Fibroblast of skin of back (primary cell): ENCODE data around the gene SH3RF2.

Source experiments
- DNase-seq: peaks from one replicate; pipeline ENCODE4 v3.0.0-alpha.2; 2013

SH3RF2 gene

DNA sequence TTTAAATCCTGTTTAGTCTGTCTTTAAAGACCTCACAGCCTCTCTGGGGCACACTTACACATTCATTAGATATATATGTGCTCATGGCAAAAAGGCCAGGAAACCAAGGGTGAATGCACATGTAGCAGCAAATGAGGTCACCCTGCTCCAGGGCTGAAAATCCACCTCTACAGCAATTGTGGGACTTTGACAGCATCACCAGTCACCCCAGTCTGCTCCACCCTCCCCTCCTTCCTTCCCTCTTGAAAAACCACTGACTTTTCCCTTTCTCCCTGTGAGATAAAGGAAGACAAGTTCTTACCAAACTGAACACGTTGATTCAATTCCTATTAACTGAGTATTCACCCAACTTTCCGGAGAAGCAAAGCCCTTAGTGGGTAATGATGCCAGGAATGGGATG is 15.2 kb upstream of the SH3RF2 start:
- no peak for DNase-seq

DNA sequence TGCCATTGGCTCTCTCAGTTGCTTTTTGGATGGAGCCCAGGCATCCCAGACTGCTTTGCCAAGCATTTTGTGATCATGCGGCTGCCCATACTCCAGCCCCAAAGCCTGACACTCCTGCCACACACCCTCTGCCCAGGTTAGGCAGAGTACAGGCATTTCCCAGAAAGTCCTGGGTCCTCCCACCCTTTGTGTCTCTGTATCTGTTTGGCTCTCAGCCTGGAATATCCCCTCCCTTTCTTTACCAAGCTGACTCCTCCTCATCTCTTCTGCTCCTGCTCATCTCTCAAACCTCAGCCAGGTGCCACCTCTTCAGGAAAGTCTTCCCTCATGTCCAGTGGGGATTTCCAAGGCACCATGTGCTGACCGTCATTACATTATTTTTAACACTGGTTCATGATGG is 14.3 kb upstream of the SH3RF2 start:
- no peak for DNase-seq

DNA sequence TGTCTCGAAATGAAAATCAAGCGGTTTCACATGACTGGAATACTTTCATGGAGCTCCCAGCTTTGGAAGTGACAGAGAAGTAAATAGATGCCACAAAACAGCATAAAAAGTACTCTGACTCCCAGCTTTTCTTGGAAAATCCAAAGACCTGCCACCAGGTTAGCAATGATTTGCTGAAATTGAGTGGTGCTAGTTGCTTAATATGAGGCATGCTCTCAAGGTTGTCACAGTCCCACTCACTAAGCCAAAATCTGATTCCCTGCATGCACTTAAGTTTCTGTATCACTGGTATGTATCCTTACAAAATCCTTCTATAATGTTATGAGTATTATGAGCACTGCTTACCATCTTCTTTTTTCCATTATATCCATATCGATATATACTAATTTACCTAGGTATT is 13.0 kb upstream of the SH3RF2 start:
- DNase-seq = no peak

DNA sequence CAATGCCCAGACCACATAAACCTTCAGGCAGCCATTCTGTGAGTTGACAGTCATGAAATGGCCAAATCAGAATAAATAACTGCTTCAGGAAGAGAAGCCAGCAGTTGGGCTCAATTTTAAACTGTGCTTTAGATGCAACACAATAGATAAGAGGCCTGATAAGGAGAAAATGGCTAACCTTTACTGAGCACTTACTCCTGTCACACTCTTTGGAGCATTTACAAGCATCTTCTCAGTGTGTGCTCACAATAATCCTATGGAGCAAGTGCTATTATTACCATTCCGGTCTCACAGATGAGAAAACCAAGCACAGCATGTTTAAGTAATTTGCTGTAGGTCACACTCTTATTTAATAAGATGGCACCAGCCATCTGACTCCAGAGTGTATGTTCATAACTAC is 11.5 kb upstream of the SH3RF2 start:
- DNase-seq = no peak

DNA sequence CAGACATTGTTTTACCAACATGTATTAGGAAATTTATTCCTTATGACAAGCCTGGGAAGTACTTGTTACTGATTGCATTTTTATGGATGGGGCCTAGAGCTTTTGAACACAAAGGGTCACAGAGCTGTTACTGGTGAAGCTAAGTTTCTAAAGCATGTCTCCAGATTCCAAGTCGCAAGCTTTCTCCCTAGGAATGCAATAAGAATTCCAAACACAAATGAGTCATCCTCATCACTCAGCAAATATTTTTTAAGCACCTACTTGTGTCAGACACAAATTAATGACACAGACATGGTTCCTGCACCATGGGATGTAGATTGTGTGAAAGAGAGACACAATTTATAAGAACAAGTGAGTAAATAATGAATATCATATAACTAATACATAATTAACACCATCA is 11.0 kb upstream of the SH3RF2 start:
- DNase-seq = peak; percentile 95

DNA sequence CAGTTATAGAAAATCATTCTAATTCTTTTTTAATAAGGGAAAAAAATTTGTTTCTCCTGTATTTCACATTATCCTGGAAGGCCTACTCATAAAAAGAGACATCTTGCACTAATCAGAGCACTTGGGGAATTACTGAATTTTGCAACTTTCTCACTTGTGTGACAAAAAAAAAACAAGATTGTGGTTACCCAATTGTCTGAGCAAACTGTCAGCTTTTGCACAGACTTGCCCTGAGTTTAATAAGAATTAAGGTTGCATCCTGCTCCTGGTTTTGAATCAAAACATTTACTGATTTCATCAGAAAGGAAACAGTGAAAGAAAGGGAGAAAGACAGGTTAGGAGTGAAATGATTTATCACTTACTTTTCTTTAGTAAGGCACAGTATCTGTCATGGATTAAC is 10.6 kb upstream of the SH3RF2 start:
- peak; percentile 23 for DNase-seq

DNA sequence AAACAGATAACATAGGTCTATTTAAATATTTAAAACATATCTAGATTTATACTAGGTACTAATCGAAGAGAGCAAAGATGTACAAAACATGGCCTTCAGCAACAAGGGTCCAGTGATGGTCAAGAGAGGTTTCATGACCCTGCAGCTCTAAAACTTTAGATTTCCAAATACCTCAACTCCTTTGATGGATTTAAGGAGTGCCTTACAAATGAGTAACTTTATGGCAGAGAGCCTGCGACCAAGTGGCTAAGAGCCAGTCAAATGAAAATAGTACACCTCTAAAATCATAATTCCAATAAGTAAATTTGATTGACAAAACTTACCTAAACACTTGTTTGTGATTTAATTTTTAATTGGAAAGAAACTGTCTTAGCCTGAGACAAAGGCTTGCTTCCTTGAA is 4.7 kb upstream of the SH3RF2 start:
- no peak for DNase-seq

DNA sequence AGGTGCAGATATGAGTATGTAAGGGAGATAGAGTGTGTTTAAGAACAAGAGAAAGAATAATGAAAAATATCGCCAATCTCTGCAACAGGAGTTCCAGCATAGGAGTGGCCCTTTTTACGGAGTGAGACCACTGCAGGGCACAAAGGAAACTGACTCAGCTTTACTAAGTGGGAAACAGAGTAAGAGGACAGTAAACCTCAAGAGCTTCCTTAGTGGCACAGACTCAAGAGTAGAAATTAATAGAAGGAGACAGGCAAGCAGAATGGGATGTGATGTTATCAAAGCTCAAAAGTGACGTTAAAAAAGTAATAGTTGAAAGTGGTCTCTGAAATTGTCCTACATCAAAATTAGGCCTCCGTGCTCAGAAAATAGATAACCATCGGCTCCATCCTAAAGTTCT is 2.1 kb upstream of the SH3RF2 start:
- DNase-seq = no peak

DNA sequence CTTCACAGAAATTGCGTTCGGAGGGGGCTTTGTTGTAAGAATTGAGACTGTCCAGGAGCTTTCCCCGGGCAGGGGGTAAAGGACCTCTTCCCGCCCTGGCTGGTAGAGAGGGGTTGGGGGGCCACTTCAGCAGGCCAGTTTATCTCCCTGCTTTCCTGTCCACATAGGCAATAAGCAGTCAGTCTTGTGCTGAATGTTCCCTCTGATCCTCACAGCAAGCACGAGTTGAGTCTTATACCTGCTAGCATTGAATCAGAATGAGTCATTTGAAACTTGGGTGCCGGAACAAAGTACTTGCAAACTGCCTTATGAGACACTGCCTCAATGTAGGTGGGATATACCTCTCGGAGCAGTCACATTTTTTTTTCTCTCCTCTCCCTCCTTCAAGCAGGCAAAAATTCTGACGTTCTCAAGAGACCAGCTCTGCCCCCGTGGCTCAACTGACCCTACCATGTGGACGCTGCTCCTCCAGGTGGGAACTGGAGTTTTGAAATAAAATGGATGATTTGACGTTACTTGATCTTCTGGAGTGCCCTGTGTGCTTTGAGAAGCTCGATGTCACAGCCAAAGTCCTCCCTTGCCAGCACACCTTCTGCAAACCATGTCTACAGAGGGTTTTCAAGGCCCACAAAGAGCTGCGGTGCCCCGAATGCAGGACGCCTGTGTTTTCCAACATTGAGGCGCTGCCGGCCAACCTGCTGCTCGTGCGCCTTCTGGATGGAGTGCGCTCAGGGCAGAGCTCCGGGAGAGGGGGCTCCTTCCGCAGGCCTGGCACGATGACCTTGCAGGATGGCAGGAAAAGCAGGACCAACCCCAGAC is 1.3 kb downstream of the SH3RF2 start:
- DNase-seq = no peak

DNA sequence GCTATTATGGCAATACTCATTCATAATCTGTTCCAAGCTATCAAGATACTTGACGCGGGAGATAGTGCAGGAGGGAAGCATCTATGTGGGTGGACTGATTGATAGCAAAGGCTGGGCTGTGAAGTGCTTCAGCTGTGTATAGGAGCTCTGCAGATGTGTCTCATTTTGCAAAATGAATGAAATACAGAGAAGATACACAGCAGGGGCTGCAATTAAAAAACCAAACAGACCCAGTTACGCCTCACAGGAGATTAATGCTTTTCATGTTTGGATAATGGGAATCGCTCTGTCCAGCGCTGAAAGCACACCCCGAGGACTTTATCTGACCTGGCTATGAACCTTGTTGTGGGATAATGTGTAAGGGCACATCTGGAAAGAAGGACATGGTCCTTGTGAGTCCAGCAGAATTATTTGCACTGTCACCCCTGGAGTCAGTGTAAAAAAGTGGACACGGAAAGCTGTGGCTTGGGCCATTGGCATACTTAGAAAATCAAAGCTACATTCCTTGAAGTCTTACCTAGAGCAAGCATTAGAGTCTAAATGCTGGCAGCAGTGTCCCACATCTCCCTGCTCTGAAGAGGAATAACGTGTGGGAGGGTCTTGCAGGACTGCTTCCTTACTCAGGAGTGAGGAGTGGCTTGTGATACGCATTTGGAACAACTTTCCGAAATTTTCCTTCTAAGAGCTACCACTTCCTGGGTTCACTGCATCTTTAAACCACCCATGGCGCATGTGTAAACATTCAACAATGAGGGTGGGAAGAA is 2.6 kb downstream of the SH3RF2 start:
- DNase-seq = no peak

DNA sequence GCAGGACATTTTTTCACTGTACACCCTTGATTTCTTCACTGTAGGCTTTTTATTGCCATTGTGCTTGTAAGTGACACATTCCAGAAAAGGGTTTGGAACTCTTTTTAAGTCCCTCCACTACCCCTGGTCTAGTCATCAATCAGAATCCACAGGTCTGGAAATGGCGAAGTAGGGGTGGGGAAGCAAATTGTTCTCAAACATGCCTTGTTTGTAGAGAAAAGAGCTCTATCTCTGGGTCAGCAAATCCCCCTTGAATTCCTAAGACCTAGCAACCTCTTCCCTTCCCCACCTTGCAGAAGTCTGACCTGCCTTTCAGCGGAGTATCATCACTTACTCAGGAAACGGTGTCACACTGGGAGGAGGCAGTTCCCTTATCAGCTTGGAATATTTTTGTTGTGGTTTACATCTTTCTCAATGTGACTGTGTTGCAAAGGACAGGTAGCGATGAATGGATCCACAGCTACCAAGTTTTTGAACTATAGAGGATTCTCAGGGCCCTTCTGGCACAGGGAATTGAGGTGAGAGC is 3.2 kb downstream of the SH3RF2 start:
- no peak for DNase-seq

DNA sequence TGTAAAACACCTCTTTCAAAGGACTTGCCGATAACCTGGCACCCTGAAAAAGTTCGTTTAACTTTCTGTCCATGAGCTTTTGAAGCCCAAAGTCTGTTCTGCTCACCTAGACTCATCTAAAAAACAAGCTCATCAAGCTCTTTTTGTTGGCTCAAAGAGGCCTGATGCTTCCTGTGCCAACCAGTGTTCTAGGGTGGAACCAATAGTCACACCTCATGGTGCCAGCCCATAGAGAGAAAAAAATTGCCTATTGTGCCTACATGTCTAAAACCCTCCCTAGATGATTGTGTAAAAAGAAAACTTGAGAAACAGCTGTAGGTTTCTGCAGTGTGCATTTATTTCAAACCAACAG is 4.7 kb downstream of the SH3RF2 start:
- no peak for DNase-seq

DNA sequence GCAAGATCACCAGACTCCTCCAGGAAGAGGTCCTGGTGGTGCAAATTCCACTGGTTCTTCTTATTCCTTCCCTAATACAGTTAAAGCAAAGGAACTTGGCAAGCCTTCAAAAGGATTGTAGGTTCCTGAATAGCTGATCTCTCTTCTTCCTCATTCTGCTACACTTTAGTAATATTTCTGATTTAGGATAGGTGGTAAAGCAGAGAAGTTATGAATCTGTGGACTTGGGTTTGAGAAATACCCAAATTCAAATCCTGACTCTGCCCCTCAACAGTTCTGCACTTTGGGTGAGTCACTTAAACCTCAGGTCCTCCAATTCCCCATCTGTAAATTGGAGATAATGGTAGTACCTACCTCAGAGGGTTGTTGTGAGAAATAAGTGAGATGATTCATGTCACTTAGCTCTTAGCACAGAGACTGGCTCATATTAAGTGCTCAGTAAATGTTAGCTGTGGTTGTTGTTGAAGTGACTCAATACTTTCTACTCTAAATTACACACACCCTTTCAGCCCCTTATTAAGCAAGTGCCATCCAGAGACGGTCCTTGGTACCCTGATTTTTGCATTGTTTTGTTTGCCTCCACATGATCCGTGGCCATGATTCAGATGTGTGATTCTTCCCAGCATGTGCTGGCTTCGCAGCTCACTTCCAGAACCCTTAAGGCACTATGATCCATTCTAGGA is 5.2 kb downstream of the SH3RF2 start:
- peak; percentile 42 for DNase-seq

DNA sequence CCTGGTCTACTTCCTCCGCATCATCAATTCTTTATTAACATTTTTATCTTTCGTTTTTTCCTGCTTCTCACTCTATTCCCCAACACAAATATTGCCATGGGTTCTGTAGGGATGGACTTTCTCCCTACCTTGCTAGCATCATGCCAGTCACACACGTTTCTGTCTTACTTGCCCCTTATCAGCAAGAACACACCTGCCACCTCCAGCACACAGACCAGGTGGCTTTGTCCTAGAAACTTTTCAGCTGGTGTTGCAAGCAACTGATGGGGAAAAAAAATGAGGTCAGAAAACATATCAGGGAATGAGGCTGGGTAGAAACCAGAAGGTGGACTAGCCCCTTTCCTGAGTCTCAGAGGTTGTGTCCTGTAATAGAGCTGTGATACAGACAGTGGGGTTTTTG is 5.8 kb downstream of the SH3RF2 start:
- DNase-seq = no peak

DNA sequence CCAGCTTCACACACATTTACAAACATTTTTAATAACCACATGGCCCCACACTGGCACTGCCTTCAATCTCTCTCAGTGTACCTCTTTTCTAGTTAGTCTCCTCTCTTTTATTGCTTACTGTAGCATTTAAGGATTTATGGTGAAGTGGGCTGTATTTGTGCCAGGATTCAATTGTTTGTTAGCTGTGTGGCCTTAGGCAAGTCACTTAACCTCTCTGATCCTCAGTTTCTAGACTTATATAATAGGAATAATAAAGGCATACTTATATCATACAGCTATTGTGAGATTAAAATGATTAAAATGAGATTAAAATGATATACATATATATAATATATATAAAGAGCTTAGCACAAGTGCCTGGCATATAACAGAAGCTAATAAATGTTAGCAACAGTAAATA is 6.4 kb downstream of the SH3RF2 start:
- no peak for DNase-seq

DNA sequence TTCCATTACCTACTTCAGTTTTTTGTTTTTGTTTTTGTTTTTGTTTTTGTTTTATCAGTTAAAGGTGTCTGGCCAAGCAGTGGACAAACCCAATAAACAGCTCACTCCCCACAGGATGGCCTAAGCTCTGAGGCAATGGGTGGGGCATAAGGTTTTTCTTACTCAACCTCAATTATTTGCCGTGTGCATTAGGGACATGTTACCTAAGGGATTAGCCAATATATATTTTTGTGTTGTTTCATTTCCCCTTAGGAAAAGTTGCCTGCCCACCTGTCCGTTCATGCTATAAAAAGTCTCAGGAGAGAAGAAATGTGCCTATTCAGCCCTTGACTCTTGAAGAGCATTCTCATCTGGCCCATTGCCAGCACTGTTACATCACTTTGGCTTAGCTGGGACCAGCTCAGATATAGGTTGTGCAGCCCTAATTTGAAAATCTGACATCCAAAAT is 7.3 kb downstream of the SH3RF2 start:
- DNase-seq = peak; percentile 39

DNA sequence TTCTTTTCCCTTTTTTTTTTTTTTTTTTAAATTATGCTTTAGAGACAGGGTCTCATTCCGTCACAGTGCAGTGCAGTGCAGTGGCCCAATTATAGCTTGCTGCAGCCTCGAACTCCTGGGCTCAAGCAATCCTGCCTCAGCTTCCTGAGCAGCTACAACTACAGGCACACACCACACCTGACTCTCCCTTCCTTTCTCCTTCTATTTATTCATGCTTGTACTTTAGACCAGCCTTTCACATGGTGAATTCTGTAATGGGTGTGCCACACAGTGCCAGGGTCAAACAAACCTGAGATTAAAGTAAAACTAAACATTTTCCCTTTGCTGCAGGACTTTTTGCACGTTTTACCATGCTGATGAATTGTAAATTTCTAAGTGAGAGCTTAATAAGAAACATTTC is 8.0 kb downstream of the SH3RF2 start:
- no peak for DNase-seq

DNA sequence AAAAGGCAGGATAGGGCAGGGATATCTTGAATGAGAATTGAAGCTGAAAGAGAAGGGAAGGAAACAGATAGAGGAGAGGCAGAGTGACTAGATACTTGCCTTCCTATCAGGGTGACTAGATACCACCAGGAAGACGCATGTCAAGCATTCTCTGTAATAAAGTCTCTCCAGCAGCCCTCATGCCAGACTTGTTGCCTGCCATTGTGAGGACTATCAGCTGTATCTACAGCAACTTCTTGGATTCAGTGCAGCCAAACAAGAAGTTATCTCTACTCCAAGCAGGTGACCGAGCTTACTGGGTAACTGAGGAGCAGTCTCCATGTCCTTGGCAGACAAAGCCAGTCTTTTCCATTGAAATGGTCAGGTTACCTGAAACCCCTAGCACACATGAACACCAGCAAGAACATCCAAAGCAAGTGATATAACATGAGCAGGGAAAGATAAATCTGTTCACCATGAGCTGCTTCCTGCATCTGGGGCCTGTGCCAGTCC is 9.3 kb downstream of the SH3RF2 start:
- no peak for DNase-seq

DNA sequence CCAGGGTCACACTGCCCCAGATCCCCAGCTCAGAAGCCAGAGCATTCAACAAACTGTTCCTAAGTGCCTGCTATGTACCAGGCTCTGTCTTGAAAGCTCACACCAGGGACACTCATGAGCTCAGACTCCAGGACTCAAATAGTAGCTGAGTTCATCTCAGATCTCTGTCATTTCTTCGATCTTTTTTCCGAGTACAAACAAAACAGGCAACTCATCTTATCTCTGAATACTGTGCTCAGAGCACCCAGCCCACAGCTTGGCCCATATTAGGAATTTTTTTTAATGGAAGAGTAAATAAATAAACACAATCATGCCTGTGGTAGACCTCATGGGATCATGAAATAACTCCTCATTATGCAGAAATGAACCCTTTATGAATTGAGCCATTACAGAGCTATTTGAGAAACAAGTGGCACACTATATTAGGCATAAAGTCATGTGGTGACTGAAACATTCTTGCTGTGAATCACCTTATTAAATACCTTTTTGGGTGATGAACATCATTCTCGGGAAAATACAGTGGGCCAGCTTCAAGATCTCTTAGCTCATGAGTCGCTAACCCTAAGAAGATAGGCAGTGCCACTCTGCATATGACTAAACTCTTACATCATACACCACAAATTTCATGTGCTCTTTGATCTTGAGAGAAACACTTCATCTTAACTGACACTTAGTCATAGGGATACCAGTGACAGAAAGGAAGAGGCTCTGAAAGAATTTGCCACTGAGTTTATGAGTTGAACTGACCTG is 9.9 kb downstream of the SH3RF2 start:
- DNase-seq = peak; percentile 90

DNA sequence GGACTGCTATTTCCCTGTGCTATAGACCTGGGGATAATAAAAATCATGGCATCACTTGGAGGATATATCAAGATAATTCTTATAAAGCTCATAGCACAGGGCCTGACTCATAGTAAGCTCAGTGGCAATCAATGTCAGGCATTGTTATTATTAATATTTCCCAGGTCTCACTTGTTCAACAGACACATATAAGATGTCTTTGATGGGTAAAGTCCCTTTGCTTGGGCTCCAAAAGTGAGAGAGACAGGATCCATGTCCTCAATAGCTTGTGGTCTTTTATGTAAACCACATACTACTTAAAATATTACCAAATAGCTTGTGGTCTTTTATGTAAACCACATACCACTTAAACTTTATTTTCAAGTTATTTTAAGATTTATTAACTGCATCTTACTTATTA is 11.2 kb downstream of the SH3RF2 start:
- DNase-seq = no peak

DNA sequence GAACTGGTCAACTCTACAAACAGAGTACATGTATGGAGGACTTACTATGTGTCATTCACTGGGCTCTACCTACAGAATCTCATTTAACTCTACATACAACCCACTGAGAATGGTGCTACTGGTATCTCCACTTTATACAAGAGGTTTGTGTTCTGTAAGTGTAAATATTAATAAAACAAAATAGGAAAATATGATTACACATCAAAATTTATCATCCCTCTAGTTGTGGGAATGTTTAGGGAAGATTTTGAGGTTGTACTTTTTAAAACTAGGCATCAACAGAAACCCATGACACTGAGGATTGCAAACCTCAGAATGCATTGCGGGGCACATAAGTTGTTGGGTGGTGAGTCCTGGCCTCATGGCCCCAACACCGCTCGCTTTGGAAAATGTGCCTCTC is 11.7 kb downstream of the SH3RF2 start:
- no peak for DNase-seq

DNA sequence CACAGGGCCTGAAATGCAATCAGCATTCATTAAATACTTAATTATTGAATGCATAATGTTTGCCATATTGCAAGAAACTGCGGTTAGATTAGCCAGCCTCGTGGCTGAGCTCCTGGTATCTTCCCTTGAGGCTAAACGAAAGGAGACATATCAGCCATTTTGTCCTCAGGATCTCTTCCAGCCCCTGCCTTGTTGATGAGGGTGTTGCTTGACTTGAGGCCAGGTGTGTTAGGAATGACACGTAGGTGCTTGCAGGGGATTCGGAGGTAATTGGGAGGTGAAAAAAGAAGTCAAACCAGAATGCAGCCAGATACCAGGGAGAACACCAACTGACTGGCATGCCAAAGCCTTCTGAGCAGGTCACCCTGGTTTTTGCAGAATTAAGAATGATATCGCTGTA is 12.5 kb downstream of the SH3RF2 start:
- DNase-seq = no peak

DNA sequence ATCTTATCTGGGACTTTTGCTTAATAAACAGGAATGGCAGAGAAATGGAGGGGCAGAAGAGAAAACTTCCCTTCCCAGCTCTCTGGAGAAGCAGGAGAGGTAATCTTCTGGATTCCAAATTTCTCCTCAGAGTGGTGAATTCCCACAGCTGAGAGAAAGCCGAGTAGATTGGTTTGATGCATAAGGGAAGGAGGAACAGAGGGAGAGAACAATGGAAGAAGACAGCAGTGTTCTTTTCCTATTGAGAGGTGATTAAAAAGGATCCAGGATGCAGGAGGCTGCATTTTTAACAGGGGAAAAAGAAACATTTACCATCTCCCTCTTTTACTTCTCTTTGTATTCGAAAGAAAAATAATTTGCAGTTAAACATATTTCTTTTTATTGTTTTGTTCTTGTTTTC is 13.1 kb downstream of the SH3RF2 start:
- no peak for DNase-seq
